SK-N-SH treated with all-trans-retinoic acid at 6 μM for 48 hours (cell line): ENCODE measurements around the gene NKAIN4.

Experiments used
- ATAC-seq: fragments of 200-7000 bp; cut with Tn5 transposase; 3 replicates; pipeline ENCODE4 v1.9.1; 2020; ENCODE audit warnings: mild to moderate bottlenecking, moderate library complexity
- ARNTL ChIP-seq: fragments of 450-650 bp; formaldehyde crosslinking; IDR thresholded peaks from 2 replicates; pipeline ENCODE4 v1.5.0; 2020; ENCODE audit warnings: low read depth, mild to moderate bottlenecking, moderate library complexity, borderline replicate concordance
- BACH2 ChIP-seq: fragments of 250-450 bp; sonication (Bioruptor Pico); IDR thresholded peaks from 2 replicates; pipeline ENCODE4 v1.9.0; 2021; ENCODE audit warnings: mild to moderate bottlenecking, borderline replicate concordance
- CSRNP3 ChIP-seq: fragments of 250-450 bp; sonication (Bioruptor Pico); IDR thresholded peaks from 2 replicates; pipeline ENCODE4 v1.5.1; 2021; ENCODE audit warnings: mild to moderate bottlenecking, moderate library complexity
- GLIS3 ChIP-seq: fragments of 250-450 bp; sonication (Bioruptor Pico); IDR thresholded peaks from 2 replicates; pipeline ENCODE4 v1.5.0; 2020; ENCODE audit warnings: mild to moderate bottlenecking, moderate library complexity
- ISL1 ChIP-seq: fragments of 250-450 bp; sonication (Bioruptor Pico); IDR thresholded peaks from 2 replicates; pipeline ENCODE4 v2.1.2; 2022; ENCODE audit warnings: mild to moderate bottlenecking, moderate library complexity
- OSR1 ChIP-seq: fragments of 250-450 bp; sonication (Bioruptor Pico); IDR thresholded peaks from 2 replicates; pipeline ENCODE4 v1.8.0; 2022; ENCODE audit warnings: moderate library complexity, mild to moderate bottlenecking, inconsistent platforms
- PPARA ChIP-seq: fragments of 250-450 bp; sonication (Bioruptor Pico); IDR thresholded peaks from 2 replicates; pipeline ENCODE4 v1.5.0; 2020; ENCODE audit warnings: mild to moderate bottlenecking, borderline replicate concordance
- RARB ChIP-seq: fragments of 250-450 bp; sonication (Bioruptor Pico); IDR thresholded peaks from 2 replicates; pipeline ENCODE4 v1.8.0; 2021; ENCODE audit warnings: mild to moderate bottlenecking, moderate library complexity
- TSHZ2 ChIP-seq: fragments of 250-450 bp; sonication (Bioruptor Pico); IDR thresholded peaks from 2 replicates; pipeline ENCODE4 v1.5.0; 2020; ENCODE audit warnings: mild to moderate bottlenecking, moderate library complexity
- ZC3H10 ChIP-seq: fragments of 250-450 bp; sonication (Bioruptor Pico); IDR thresholded peaks from 2 replicates; pipeline ENCODE4 v1.5.1; 2021; ENCODE audit warnings: mild to moderate bottlenecking, moderate library complexity
- ZFP3 ChIP-seq: fragments of 250-450 bp; sonication (Bioruptor Pico); IDR thresholded peaks from 2 replicates; pipeline ENCODE4 v1.5.0; 2020; ENCODE audit warnings: mild to moderate bottlenecking, moderate library complexity
- ZFP30 ChIP-seq: fragments of 450-650 bp; formaldehyde crosslinking; IDR thresholded peaks from 2 replicates; pipeline ENCODE4 v1.5.0; 2022; ENCODE audit warnings: mild to moderate bottlenecking, moderate library complexity
- ZNF565 ChIP-seq: fragments of 450-650 bp; formaldehyde crosslinking; conservative IDR thresholded peaks from 2 replicates; pipeline ENCODE4 v1.5.0; 2020; ENCODE audit warnings: low read depth, mild to moderate bottlenecking, moderate library complexity
- ZNF70 ChIP-seq: fragments of 450-650 bp; formaldehyde crosslinking; IDR thresholded peaks from 2 replicates; pipeline ENCODE4 v1.5.0; 2020; ENCODE audit warnings: mild to moderate bottlenecking, moderate library complexity
- ZNF8 ChIP-seq: fragments of 450-650 bp; formaldehyde crosslinking; IDR thresholded peaks from 2 replicates; pipeline ENCODE4 v1.5.0; 2020; ENCODE audit warnings: mild to moderate bottlenecking, moderate library complexity
- TF ChIP-seq, protein P1 (sequence below): fragments of 250-450 bp; sonication (Bioruptor Pico); IDR thresholded peaks from 2 replicates; pipeline ENCODE4 v1.8.0; 2021; ENCODE audit warnings: low read depth, mild to moderate bottlenecking, moderate library complexity, borderline replicate concordance

The NKAIN4 gene

GRCh38 chr20:63218701-63219446 lies 35.4 kb downstream of the NKAIN4 start (continued):
- TF ChIP-seq, protein P1, sequence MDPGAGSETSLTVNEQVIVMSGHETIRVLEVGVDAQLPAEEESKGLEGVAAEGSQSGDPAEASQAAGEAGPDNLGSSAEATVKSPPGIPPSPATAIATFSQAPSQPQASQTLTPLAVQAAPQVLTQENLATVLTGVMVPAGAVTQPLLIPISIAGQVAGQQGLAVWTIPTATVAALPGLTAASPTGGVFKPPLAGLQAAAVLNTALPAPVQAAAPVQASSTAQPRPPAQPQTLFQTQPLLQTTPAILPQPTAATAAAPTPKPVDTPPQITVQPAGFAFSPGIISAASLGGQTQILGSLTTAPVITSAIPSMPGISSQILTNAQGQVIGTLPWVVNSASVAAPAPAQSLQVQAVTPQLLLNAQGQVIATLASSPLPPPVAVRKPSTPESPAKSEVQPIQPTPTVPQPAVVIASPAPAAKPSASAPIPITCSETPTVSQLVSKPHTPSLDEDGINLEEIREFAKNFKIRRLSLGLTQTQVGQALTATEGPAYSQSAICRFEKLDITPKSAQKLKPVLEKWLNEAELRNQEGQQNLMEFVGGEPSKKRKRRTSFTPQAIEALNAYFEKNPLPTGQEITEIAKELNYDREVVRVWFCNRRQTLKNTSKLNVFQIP = no peak
- no peak for TF ChIP-seq ARNTL (CRISPR knock-in tag)
- no peak for TF ChIP-seq BACH2 (CRISPR knock-in tag)

DNA sequence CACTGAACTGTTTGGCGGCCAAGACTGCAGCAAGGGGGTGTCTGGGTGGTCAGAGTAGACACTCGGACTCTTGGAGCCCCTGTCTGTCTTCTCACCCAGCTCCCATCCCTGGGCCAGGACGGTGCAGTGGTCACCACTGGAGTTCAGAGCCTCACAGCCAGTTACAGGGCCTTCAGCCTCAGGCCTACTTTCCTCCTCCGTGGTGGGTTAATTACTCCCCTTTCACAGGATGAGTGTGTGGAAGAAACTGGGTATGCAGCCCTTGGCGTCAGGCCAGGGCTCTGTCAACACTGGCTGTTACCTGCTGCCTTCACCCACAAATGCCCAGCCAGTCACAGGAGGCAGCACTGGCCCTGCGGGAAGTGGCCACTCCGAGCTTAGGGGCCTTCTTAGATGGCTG lies 36.6 kb downstream of the NKAIN4 start:
- ATAC-seq = no peak
- TF ChIP-seq ZFP3 = no peak
- no peak for TF ChIP-seq OSR1 (CRISPR knock-in tag)
- no peak for TF ChIP-seq TSHZ2 (CRISPR knock-in tag)
- TF ChIP-seq ZNF8 (CRISPR knock-in tag) = no peak
- no peak for TF ChIP-seq PPARA (CRISPR knock-in tag)
- TF ChIP-seq GLIS3 (CRISPR knock-in tag) = no peak
- TF ChIP-seq ISL1 = no peak
- TF ChIP-seq ZFP30 (CRISPR knock-in tag) = no peak
- no peak for TF ChIP-seq ZNF565
- TF ChIP-seq RARB (CRISPR knock-in tag) = no peak
- no peak for TF ChIP-seq ZC3H10 (CRISPR knock-in tag)
- TF ChIP-seq ZNF70 = no peak
- TF ChIP-seq, protein P1 = no peak
- TF ChIP-seq CSRNP3 (CRISPR knock-in tag) = no peak

DNA sequence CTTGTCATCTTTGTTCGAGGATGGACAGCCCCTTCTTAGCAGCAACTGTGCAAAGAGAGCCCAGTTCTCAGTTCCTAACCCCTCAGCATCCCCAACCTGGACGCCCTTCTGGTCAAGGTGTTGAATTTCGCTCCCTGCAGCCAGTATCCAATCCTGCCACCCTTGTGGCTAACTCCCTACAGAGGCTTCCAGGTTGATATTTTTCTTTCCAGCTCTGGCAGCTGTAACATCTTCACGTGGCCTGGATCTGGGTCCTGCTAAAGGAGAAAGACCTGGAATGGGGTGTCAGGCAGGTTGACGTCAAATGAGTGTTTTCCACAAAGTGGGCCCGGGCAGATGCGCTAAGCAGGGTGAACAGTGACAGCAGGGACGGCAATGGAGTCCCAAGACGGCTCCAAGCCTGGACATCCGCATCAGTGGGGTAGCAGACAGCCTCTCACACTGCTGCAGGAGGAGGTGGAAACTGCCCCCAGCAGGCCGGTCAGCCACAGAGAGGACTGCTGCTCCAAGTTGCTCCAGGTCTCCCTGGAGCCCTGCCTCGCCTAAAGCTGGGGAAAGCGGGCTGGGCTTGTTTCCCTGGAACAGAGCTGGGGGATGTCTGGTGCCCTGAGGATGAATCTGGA lies 37.3 kb downstream of the NKAIN4 start:
- TF ChIP-seq TSHZ2 (CRISPR knock-in tag) (no peak), CSRNP3 (CRISPR knock-in tag) (no peak), OSR1 (CRISPR knock-in tag) (no peak)
- ATAC-seq = no peak
